Trophoblast cell (in vitro differentiated cells and primary cell): Measurements from ENCODE around the gene C10orf90.

Experiments used
- DNase-seq, 2 donors: peaks; one replicate each; pipeline ENCODE4 v3.0.0-alpha.2; 2016
- H2AFZ ChIP-seq: 2 replicates; pipeline ENCODE4 v1.6.1; 2013; ENCODE audit warnings: low read length, moderate library complexity, mild to moderate bottlenecking; ENCODE audit not compliant: insufficient read depth, poor library complexity
- H2AK5ac ChIP-seq: 2 replicates; pipeline ENCODE4 v1.6.1; 2013; ENCODE audit warnings: mild to moderate bottlenecking, low read length
- H2BK120ac ChIP-seq: 2 replicates; pipeline ENCODE4 v1.6.1; 2013; ENCODE audit warnings: low read length, mild to moderate bottlenecking, moderate library complexity; ENCODE audit not compliant: insufficient read depth, poor library complexity
- H2BK12ac ChIP-seq: 2 replicates; pipeline ENCODE4 v1.6.1; 2013; ENCODE audit warnings: mild to moderate bottlenecking, low read length, moderate library complexity
- H2BK5ac ChIP-seq: 2 replicates; pipeline ENCODE4 v1.6.1; 2013; ENCODE audit warnings: low read length, low read depth, moderate library complexity, mild to moderate bottlenecking; ENCODE audit not compliant: poor library complexity
- H3K14ac ChIP-seq: 2 replicates; pipeline ENCODE4 v1.6.1; 2013; ENCODE audit warnings: mild to moderate bottlenecking, low read length
- H3K18ac ChIP-seq: 2 replicates; pipeline ENCODE4 v1.6.1; 2013; ENCODE audit warnings: mild to moderate bottlenecking, low read length
- H3K23ac ChIP-seq: 2 replicates; pipeline ENCODE4 v1.6.1; 2013; ENCODE audit warnings: low read length
- H3K27ac ChIP-seq: 2 replicates; pipeline ENCODE4 v1.5.1; 2013; ENCODE audit warnings: low read depth, mild to moderate bottlenecking, inconsistent platforms, low read length, moderate library complexity
- H3K27me3 ChIP-seq: 2 replicates; pipeline ENCODE4 v1.6.1; 2013; ENCODE audit warnings: inconsistent platforms, mild to moderate bottlenecking, low read length, moderate library complexity; ENCODE audit not compliant: insufficient read depth
- H3K36me3 ChIP-seq, 2 experiments: 1 replicate in 1 of 2; 2 replicates in 1 of 2; pipeline ENCODE4 v1.6.1; 2013; ENCODE audit warnings: low read length in 2 of 2, mild to moderate bottlenecking in 2 of 2, moderate library complexity in 1 of 2; ENCODE audit not compliant: insufficient read depth in 2 of 2, control insufficient read depth in 1 of 2
- H3K4ac ChIP-seq: 2 replicates; pipeline ENCODE4 v1.6.1; 2013; ENCODE audit warnings: low read depth, mild to moderate bottlenecking, low read length, moderate library complexity
- H3K4me1 ChIP-seq, 2 experiments: 1 replicate in 1 of 2; 2 replicates in 1 of 2; pipeline ENCODE4 v1.6.1; 2013; ENCODE audit warnings: low read length in 2 of 2, mild to moderate bottlenecking in 2 of 2, moderate library complexity in 1 of 2; ENCODE audit not compliant: insufficient read depth in 2 of 2, control insufficient read depth in 1 of 2
- H3K4me2 ChIP-seq: 2 replicates; pipeline ENCODE4 v1.6.1; 2013; ENCODE audit warnings: inconsistent platforms, mild to moderate bottlenecking, low read length, moderate library complexity
- H3K4me3 ChIP-seq: 2 replicates; pipeline ENCODE4 v1.5.1; 2013; ENCODE audit warnings: mild to moderate bottlenecking, low read depth, low read length, inconsistent platforms
- H3K79me1 ChIP-seq: one replicate; pipeline ENCODE4 v1.6.1; 2013; ENCODE audit warnings: low read length
- H3K79me2 ChIP-seq: 2 replicates; pipeline ENCODE4 v1.6.1; 2013; ENCODE audit warnings: low read length, mild to moderate bottlenecking; ENCODE audit not compliant: control insufficient read depth, insufficient read depth, poor library complexity
- H3K9ac ChIP-seq: 2 replicates; pipeline ENCODE4 v1.6.1; 2013; ENCODE audit warnings: mild to moderate bottlenecking, low read length
- H3K9me3 ChIP-seq: 2 replicates; pipeline ENCODE4 v1.6.1; 2013; ENCODE audit warnings: low read depth, mild to moderate bottlenecking, control low read depth, inconsistent platforms, low read length; ENCODE audit not compliant: insufficient read depth
- H4K12ac ChIP-seq: 2 replicates; pipeline ENCODE4 v1.6.1; 2013; ENCODE audit warnings: low read depth, mild to moderate bottlenecking, low read length, moderate library complexity
- H4K8ac ChIP-seq: 2 replicates; pipeline ENCODE4 v1.6.1; 2013; ENCODE audit warnings: low read depth, mild to moderate bottlenecking, low read length, moderate library complexity
- H4K91ac ChIP-seq: one replicate; pipeline ENCODE4 v1.6.1; 2013; ENCODE audit warnings: low read depth, mild to moderate bottlenecking, low read length, moderate library complexity
- WGBS: extraction: QIAGEN DNeasy Blood & Tissue Kit; methylation state at CpG from one replicate; pipeline ENCODE4 v1.1.7; 2013; ENCODE audit warnings: missing lambda C conversion rate; ENCODE audit not compliant: insufficient read length, insufficient coverage; ENCODE audit errors: extremely low coverage; 5-methylcytosine and 5-hydroxymethylcytosine counted together

The C10orf90 gene

GRCh38 chr10:126437635-126438406 is 232.7 kb downstream of the C10orf90 start:
- Histone ChIP-seq H3K79me2 (no peaks in the 10 kb centered on the region), H3K27ac (no peak overlapping the region), H3K27me3 (no peaks in the 10 kb centered on the region), H3K36me3 (no peaks in the 10 kb centered on the region), H2BK5ac (no peak overlapping the region), H3K4ac (no peak overlapping the region), H3K9me3 (peaks cover 5% of the 10 kb centered on the region), H3K18ac (no peak overlapping the region), H4K8ac (no peak overlapping the region), H2BK120ac (no peak overlapping the region), H3K23ac (no peak overlapping the region), H4K12ac (no peak overlapping the region), H4K91ac (no peak overlapping the region), H3K4me2 (no peak overlapping the region), H3K4me1 (peaks cover 0 to 5% of the 10 kb centered on the region in 2 experiments), H3K9ac (no peak overlapping the region), H3K79me1 (no peaks in the 10 kb centered on the region), H2AK5ac (no peak overlapping the region), H3K14ac (no peak overlapping the region), H2AFZ (no peak overlapping the region), H2BK12ac (no peak overlapping the region), H3K4me3 (no peak overlapping the region)
- peak; percentile 71 to 87 for DNase-seq
- no CpG with 5 or more reads among the region's 2 CpGs for WGBS

- H4K91ac ChIP-seq: no peak overlapping the region
- no peak overlapping the region for H3K9ac ChIP-seq
- H3K9me3 ChIP-seq: peaks cover 3% of the 10 kb centered on the region
- H3K14ac ChIP-seq: no peak overlapping the region
- peaks cover 0 to 6% of the 10 kb centered on the region in 2 experiments for H3K4me1 ChIP-seq
- H3K18ac ChIP-seq: no peak overlapping the region
- no peak overlapping the region for H3K27ac ChIP-seq
- no peaks in the 10 kb centered on the region for H3K27me3 ChIP-seq
- H3K4ac ChIP-seq: no peak overlapping the region
- H3K4me3 ChIP-seq: no peak overlapping the region
- no peak overlapping the region for H4K8ac ChIP-seq
- peak; percentile 54 to 86 for DNase-seq
- no peaks in the 10 kb centered on the region for H3K79me2 ChIP-seq
- H3K4me2 ChIP-seq: no peak overlapping the region
- no peaks in the 10 kb centered on the region for H3K79me1 ChIP-seq
- H4K12ac ChIP-seq: no peak overlapping the region
- no peak overlapping the region for H2AK5ac ChIP-seq
- H2BK12ac ChIP-seq: no peak overlapping the region
- no CpG with 5 or more reads among the region's 5 CpGs for WGBS
- no peaks in the 10 kb centered on the region for H3K36me3 ChIP-seq
- H3K23ac ChIP-seq: no peak overlapping the region
- no peak overlapping the region for H2BK120ac ChIP-seq
- no peak overlapping the region for H2AFZ ChIP-seq
- H2BK5ac ChIP-seq: no peak overlapping the region
These were observed 236.3 kb downstream of the C10orf90 start for GRCh38 chr10:126434235-126434634.

GRCh38 chr10:126433351-126433750 is 237.1 kb downstream of the C10orf90 start:
- H2BK12ac ChIP-seq: no peak overlapping the region
- no peaks in the 10 kb centered on the region for H3K36me3 ChIP-seq
- no peak overlapping the region for H4K8ac ChIP-seq
- peaks cover 2% of the 10 kb centered on the region for H3K27me3 ChIP-seq
- H3K9me3 ChIP-seq: no peaks in the 10 kb centered on the region
- H3K9ac ChIP-seq: no peak overlapping the region
- DNase-seq: peak; percentile 94 to 97
- WGBS: no CpG with 5 or more reads among the region's 5 CpGs
- no peak overlapping the region for H2BK5ac ChIP-seq
- no peak overlapping the region for H2AK5ac ChIP-seq
- H3K23ac ChIP-seq: no peak overlapping the region
- H3K4me2 ChIP-seq: no peak overlapping the region
- H3K4ac ChIP-seq: no peak overlapping the region
- H3K27ac ChIP-seq: no peak overlapping the region
- no peak overlapping the region for H2AFZ ChIP-seq
- no peak overlapping the region for H3K18ac ChIP-seq
- no peaks in the 10 kb centered on the region for H3K79me2 ChIP-seq
- no peaks in the 10 kb centered on the region for H3K79me1 ChIP-seq
- no peak overlapping the region for H3K14ac ChIP-seq
- H2BK120ac ChIP-seq: no peak overlapping the region
- no peak overlapping the region for H3K4me3 ChIP-seq
- no peak overlapping the region for H4K12ac ChIP-seq
- no peak overlapping the region for H4K91ac ChIP-seq
- H3K4me1 ChIP-seq: peaks cover 0 to 6% of the 10 kb centered on the region in 2 experiments

- WGBS: no CpG with 5 or more reads among the region's 7 CpGs
These were observed 238.0 kb downstream of the C10orf90 start for GRCh38 chr10:126432507-126432906.

More at GRCh38 chr10:126432507-126432906, 238.0 kb downstream of the C10orf90 start:
- no peak overlapping the region for H3K9ac ChIP-seq
- H3K4me2 ChIP-seq: no peak overlapping the region
- H2BK120ac ChIP-seq: no peak overlapping the region
- no peak overlapping the region for H4K8ac ChIP-seq
- H4K12ac ChIP-seq: no peak overlapping the region
- H3K14ac ChIP-seq: no peak overlapping the region
- H3K27ac ChIP-seq: no peak overlapping the region
- H3K36me3 ChIP-seq: no peaks in the 10 kb centered on the region
- peaks cover 2% of the 10 kb centered on the region for H3K27me3 ChIP-seq
- no peak for DNase-seq
- no peak overlapping the region for H2AK5ac ChIP-seq
- H3K4me1 ChIP-seq: peaks cover 0 to 6% of the 10 kb centered on the region in 2 experiments
- no peak overlapping the region for H2BK12ac ChIP-seq
- no peak overlapping the region for H3K4me3 ChIP-seq
- H3K23ac ChIP-seq: no peak overlapping the region
- no peak overlapping the region for H3K4ac ChIP-seq
- no peak overlapping the region for H3K18ac ChIP-seq
- no peak overlapping the region for H2BK5ac ChIP-seq
- no peak overlapping the region for H2AFZ ChIP-seq
- H3K79me1 ChIP-seq: no peaks in the 10 kb centered on the region
- no peaks in the 10 kb centered on the region for H3K9me3 ChIP-seq
- H3K79me2 ChIP-seq: no peaks in the 10 kb centered on the region
- H4K91ac ChIP-seq: no peak overlapping the region
